NT2/D1 (cell line): ENCODE measurements around the gene EGFLAM.

Source experiments
- DNase-seq: peaks from one replicate; pipeline ENCODE4 v3.0.0-alpha.2; 2011; ENCODE audit warnings: low read depth, low spot score
- H3K27me3 ChIP-seq: 2 replicates; pipeline ENCODE4 v1.6.0; 2011; ENCODE audit warnings: mild to moderate bottlenecking; ENCODE audit not compliant: insufficient read length, insufficient read depth
- H3K36me3 ChIP-seq: 2 replicates; pipeline ENCODE4 v1.6.1; 2011; ENCODE audit warnings: mild to moderate bottlenecking, low read length, mixed read lengths; ENCODE audit not compliant: insufficient read depth, insufficient read length
- H3K4me1 ChIP-seq: 2 replicates; pipeline ENCODE4 v1.5.1; 2011; ENCODE audit not compliant: insufficient read depth, insufficient read length
- H3K4me3 ChIP-seq: 2 replicates; pipeline ENCODE4 v1.5.1; 2011; ENCODE audit warnings: low read depth; ENCODE audit not compliant: insufficient read length
- H3K9ac ChIP-seq: 2 replicates; pipeline ENCODE4 v1.6.0; 2011; ENCODE audit warnings: low read depth; ENCODE audit not compliant: insufficient read length
- H3K9me3 ChIP-seq: 2 replicates; pipeline ENCODE4 v1.5.1; 2011; ENCODE audit warnings: mild to moderate bottlenecking, low read length; ENCODE audit not compliant: insufficient read depth
- SUZ12 ChIP-seq: IDR thresholded peaks from 2 replicates; pipeline ENCODE4 v1.6.1; 2011; ENCODE audit not compliant: insufficient read length, insufficient read depth; ENCODE audit errors: extremely low read depth
- YY1 ChIP-seq: IDR thresholded peaks from 2 replicates; pipeline ENCODE4 v1.6.1; 2011; ENCODE audit not compliant: insufficient read length, insufficient read depth
- ZNF274 ChIP-seq: IDR thresholded peaks from 2 replicates; pipeline ENCODE4 v1.6.1; 2011; ENCODE audit warnings: mild to moderate bottlenecking, low read depth, low read length

Gene EGFLAM

GRCh38 chr5:38253759-38254158, 4.6 kb upstream of the EGFLAM start:
- DNase-seq, result no peak
- Histone ChIP-seq H3K36me3 (no peaks in the 10 kb centered on the region), H3K4me1 (no peaks in the 10 kb centered on the region), H3K9me3 (0 out of 2 replicates have a peak, but pooled peaks cover 12% of the 10 kb centered on the region), H3K27me3 (peaks cover 26% of the 10 kb centered on the region), H3K9ac (no peak overlapping the region), H3K4me3 (no peak overlapping the region)
- no peak for TF ChIP-seq YY1
- TF ChIP-seq SUZ12, result no peak

- TF ChIP-seq SUZ12 (no peak), YY1 (no peak), ZNF274 (no peak)
- H3K9me3 ChIP-seq, result 0 out of 2 replicates have a peak, but pooled peaks cover 12% of the 10 kb centered on the region
- H3K4me3 ChIP-seq, result peak overlapping the region; percentile 47
- H3K27me3 ChIP-seq, result peaks cover 63% of the 10 kb centered on the region
- no peak for DNase-seq
- no peaks in the 10 kb centered on the region for H3K36me3 ChIP-seq
- H3K9ac ChIP-seq, result no peak overlapping the region
- no peaks in the 10 kb centered on the region for H3K4me1 ChIP-seq
These were observed 884 bp upstream of the EGFLAM start for GRCh38 chr5:38257308-38258041.

- Histone ChIP-seq H3K9ac (peak overlapping the region; percentile 72), H3K4me1 (no peaks in the 10 kb centered on the region), H3K4me3 (peak overlapping the region; percentile 47), H3K36me3 (no peaks in the 10 kb centered on the region), H3K27me3 (peaks cover 67% of the 10 kb centered on the region), H3K9me3 (0 out of 2 replicates have a peak, but pooled peaks cover 8% of the 10 kb centered on the region)
- no peak for DNase-seq
- TF ChIP-seq YY1 (no peak), ZNF274 (no peak), SUZ12 (no peak)
These were observed 379 bp upstream of the EGFLAM start for GRCh38 chr5:38258042-38258318.

- peak overlapping the region; percentile 47 for H3K4me3 ChIP-seq
These were observed 876 bp downstream of the EGFLAM start for GRCh38 chr5:38259062-38259808.

GRCh38 chr5:38259809-38260160, 1.4 kb downstream of the EGFLAM start:
- TF ChIP-seq SUZ12 (no peak), YY1 (no peak), ZNF274 (no peak)
- Histone ChIP-seq H3K36me3 (no peaks in the 10 kb centered on the region), H3K9me3 (no peaks in the 10 kb centered on the region), H3K9ac (no peak overlapping the region), H3K27me3 (peaks cover 68% of the 10 kb centered on the region), H3K4me1 (no peaks in the 10 kb centered on the region), H3K4me3 (no peak overlapping the region)
- no peak for DNase-seq

More at GRCh38 chr5:38259062-38259808, 876 bp downstream of the EGFLAM start:
- no peak for TF ChIP-seq YY1
- TF ChIP-seq ZNF274, result no peak
- TF ChIP-seq SUZ12, result no peak
- Histone ChIP-seq H3K27me3 (peaks cover 67% of the 10 kb centered on the region), H3K9me3 (no peaks in the 10 kb centered on the region), H3K4me1 (no peaks in the 10 kb centered on the region), H3K36me3 (no peaks in the 10 kb centered on the region), H3K9ac (no peak overlapping the region)
- no peak for DNase-seq

GRCh38 chr5:38263983-38264382, 5.6 kb downstream of the EGFLAM start:
- Histone ChIP-seq H3K9me3 (no peaks in the 10 kb centered on the region), H3K27me3 (peaks cover 42% of the 10 kb centered on the region), H3K4me3 (no peak overlapping the region), H3K9ac (no peak overlapping the region), H3K36me3 (no peaks in the 10 kb centered on the region), H3K4me1 (peaks cover 2% of the 10 kb centered on the region)
- TF ChIP-seq SUZ12 (no peak), YY1 (no peak), ZNF274 (no peak)
- DNase-seq, result no peak

- Histone ChIP-seq H3K36me3 (no peaks in the 10 kb centered on the region), H3K9ac (no peak overlapping the region), H3K4me3 (no peak overlapping the region), H3K9me3 (no peaks in the 10 kb centered on the region), H3K4me1 (peaks cover 2% of the 10 kb centered on the region), H3K27me3 (peaks cover 25% of the 10 kb centered on the region)
- no peak for TF ChIP-seq SUZ12
- TF ChIP-seq YY1, result no peak
- no peak for DNase-seq
These were observed 7.3 kb downstream of the EGFLAM start for GRCh38 chr5:38265546-38266179.
